Measurements from ENCODE around the gene E2F2.

E2F2 gene

GRCh38 chr1:23530747-23531561, at the start of gene E2F2:
TSS of gene E2F2 (minus strand) at chr1:23531233. CDS start at chr1:23530793, 440 bp downstream.
- H3K4me3 Mint-ChIP-seq = peak within 1 kb of the TSS; percentile 96
- H3K27ac Mint-ChIP-seq = peak within 1 kb of the TSS; percentile 97
- H3K36me3 Mint-ChIP-seq (ENCODE audit: low read depth) = peaks cover 36% of the 10 kb centered on the region
- peak; percentile 78 for DNase-seq (ENCODE audit: low spot score)
- H3K27me3 Mint-ChIP-seq (ENCODE audit: low read depth) = no peaks in the 10 kb centered on the region
- H3K4me1 Mint-ChIP-seq (ENCODE audit: low read depth) = peaks cover 66% of the 10 kb centered on the region
- no peaks in the 10 kb centered on the region for H3K9me3 Mint-ChIP-seq

GRCh38 chr1:23578997-23579363, 47.9 kb upstream of the E2F2 start:
- Mint-ChIP-seq H3K4me3 (peak overlapping the region; percentile 2), H3K36me3 (ENCODE audit: low read depth) (no peaks in the 10 kb centered on the region), H3K27me3 (ENCODE audit: low read depth) (no peaks in the 10 kb centered on the region), H3K27ac (no peak overlapping the region), H3K9me3 (no peaks in the 10 kb centered on the region), H3K4me1 (ENCODE audit: low read depth) (peaks cover 23% of the 10 kb centered on the region)
- no peak for DNase-seq (ENCODE audit: low spot score)

- H3K4me1 Mint-ChIP-seq (ENCODE audit: low read depth) = peaks cover 23% of the 10 kb centered on the region
- peak overlapping the region; percentile 27 for H3K27ac Mint-ChIP-seq
Observed at GRCh38 chr1:23578311-23578996, 47.4 kb upstream of the E2F2 start.

GRCh38 chr1:23577056-23578004, 46.3 kb upstream of the E2F2 start:
- Mint-ChIP-seq H3K9me3 (no peaks in the 10 kb centered on the region), H3K36me3 (ENCODE audit: low read depth) (no peaks in the 10 kb centered on the region), H3K27me3 (ENCODE audit: low read depth) (no peaks in the 10 kb centered on the region), H3K27ac (peak overlapping the region; percentile 75), H3K4me1 (ENCODE audit: low read depth) (peaks cover 23% of the 10 kb centered on the region), H3K4me3 (peak overlapping the region; percentile 47)
- peak; percentile 69 for DNase-seq (ENCODE audit: low spot score)

More at GRCh38 chr1:23578311-23578996, 47.4 kb upstream of the E2F2 start:
- Mint-ChIP-seq H3K4me3 (peak overlapping the region; percentile 25), H3K9me3 (no peaks in the 10 kb centered on the region), H3K36me3 (ENCODE audit: low read depth) (no peaks in the 10 kb centered on the region), H3K27me3 (ENCODE audit: low read depth) (no peaks in the 10 kb centered on the region)
- DNase-seq (ENCODE audit: low spot score) = no peak

GRCh38 chr1:23576338-23577055, 45.5 kb upstream of the E2F2 start:
- Mint-ChIP-seq H3K27ac (peak overlapping the region; percentile 3), H3K4me1 (ENCODE audit: low read depth) (peaks cover 23% of the 10 kb centered on the region)
- no peak for DNase-seq (ENCODE audit: low spot score)

GRCh38 chr1:23575226-23575810, 44.3 kb upstream of the E2F2 start:
- Mint-ChIP-seq H3K4me1 (ENCODE audit: low read depth) (peaks cover 23% of the 10 kb centered on the region), H3K36me3 (ENCODE audit: low read depth) (no peaks in the 10 kb centered on the region), H3K4me3 (no peak overlapping the region), H3K9me3 (no peaks in the 10 kb centered on the region), H3K27ac (no peak overlapping the region), H3K27me3 (ENCODE audit: low read depth) (peaks cover 9% of the 10 kb centered on the region)
- DNase-seq (ENCODE audit: low spot score) = no peak

More at GRCh38 chr1:23576338-23577055, 45.5 kb upstream of the E2F2 start:
- Mint-ChIP-seq H3K4me3 (peak overlapping the region; percentile 17), H3K27me3 (ENCODE audit: low read depth) (peaks cover 1% of the 10 kb centered on the region), H3K36me3 (ENCODE audit: low read depth) (no peaks in the 10 kb centered on the region), H3K9me3 (no peaks in the 10 kb centered on the region)

- DNase-seq (ENCODE audit: low spot score) = no peak
- H3K4me1 Mint-ChIP-seq (ENCODE audit: low read depth) = peaks cover 23% of the 10 kb centered on the region
- no peak overlapping the region for H3K27ac Mint-ChIP-seq
- H3K9me3 Mint-ChIP-seq = no peaks in the 10 kb centered on the region
- H3K36me3 Mint-ChIP-seq (ENCODE audit: low read depth) = no peaks in the 10 kb centered on the region
- H3K4me3 Mint-ChIP-seq = no peak overlapping the region
- H3K27me3 Mint-ChIP-seq (ENCODE audit: low read depth) = peaks cover 17% of the 10 kb centered on the region
Observed at GRCh38 chr1:23574265-23574754, 43.3 kb upstream of the E2F2 start.

- Mint-ChIP-seq H3K27me3 (ENCODE audit: low read depth) (peaks cover 24% of the 10 kb centered on the region), H3K36me3 (ENCODE audit: low read depth) (peaks cover under 1% of the 10 kb centered on the region), H3K4me1 (ENCODE audit: low read depth) (peaks cover 19% of the 10 kb centered on the region), H3K27ac (no peak overlapping the region), H3K9me3 (no peaks in the 10 kb centered on the region), H3K4me3 (no peak overlapping the region)
- DNase-seq (ENCODE audit: low spot score) = no peak
Observed at GRCh38 chr1:23573574-23574182, 42.6 kb upstream of the E2F2 start.

- no peak overlapping the region for H3K4me3 Mint-ChIP-seq
- peaks cover 3% of the 10 kb centered on the region for H3K36me3 Mint-ChIP-seq (ENCODE audit: low read depth)
- H3K27me3 Mint-ChIP-seq (ENCODE audit: low read depth) = peaks cover 40% of the 10 kb centered on the region
- H3K4me1 Mint-ChIP-seq (ENCODE audit: low read depth) = peaks cover 7% of the 10 kb centered on the region
- no peak for DNase-seq (ENCODE audit: low spot score)
- H3K27ac Mint-ChIP-seq = no peak overlapping the region
- no peaks in the 10 kb centered on the region for H3K9me3 Mint-ChIP-seq
Observed at GRCh38 chr1:23571465-23571864, 40.4 kb upstream of the E2F2 start.

- peaks cover 7% of the 10 kb centered on the region for H3K4me1 Mint-ChIP-seq (ENCODE audit: low read depth)
- no peak for DNase-seq (ENCODE audit: low spot score)
- no peak overlapping the region for H3K4me3 Mint-ChIP-seq
- no peak overlapping the region for H3K27ac Mint-ChIP-seq
- peaks cover 49% of the 10 kb centered on the region for H3K27me3 Mint-ChIP-seq (ENCODE audit: low read depth)
- no peaks in the 10 kb centered on the region for H3K9me3 Mint-ChIP-seq
- peaks cover 3% of the 10 kb centered on the region for H3K36me3 Mint-ChIP-seq (ENCODE audit: low read depth)
Observed at GRCh38 chr1:23570001-23570691, 39.1 kb upstream of the E2F2 start.

- Mint-ChIP-seq H3K27me3 (ENCODE audit: low read depth) (peaks cover 60% of the 10 kb centered on the region), H3K4me1 (ENCODE audit: low read depth) (peaks cover 8% of the 10 kb centered on the region), H3K27ac (no peak overlapping the region), H3K36me3 (ENCODE audit: low read depth) (peaks cover 3% of the 10 kb centered on the region), H3K9me3 (no peaks in the 10 kb centered on the region), H3K4me3 (peak overlapping the region; percentile 72)
- no peak for DNase-seq (ENCODE audit: low spot score)
Observed at GRCh38 chr1:23568608-23569383, 37.8 kb upstream of the E2F2 start.
